ENCODE measurements around the gene RUVBL2.
"Not testable (repeated sequence)": the region's sequence is repeated elsewhere in the genome, so short reads cannot be mapped to it uniquely, and the experiment has no call there.

Gene RUVBL2

DNA sequence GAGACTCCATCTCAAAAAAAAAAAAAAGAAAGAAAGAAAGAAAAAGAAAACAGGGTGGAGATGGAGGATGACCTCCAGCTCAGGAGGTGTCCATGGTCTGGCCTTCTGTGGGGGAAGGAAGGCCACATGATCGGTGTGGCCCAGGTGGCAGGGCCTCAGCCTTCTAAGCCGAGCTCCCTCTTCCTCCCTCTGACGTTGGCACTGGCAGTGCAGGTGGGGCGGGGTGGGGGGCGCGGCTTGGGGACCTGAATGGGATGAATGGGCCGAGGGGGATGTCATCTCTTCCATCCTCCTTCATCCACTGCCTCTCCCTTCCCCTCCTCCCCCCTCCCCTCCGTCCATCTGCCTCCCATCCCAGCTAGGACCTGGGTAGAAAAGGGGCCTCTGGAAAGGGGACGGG, 46.0 kb downstream of the RUVBL2 start:
- H3K9me3 ChIP-seq (ENCODE audit: control insufficient read depth in 1 of 2, low read length in 2 of 2); H3K27ac ChIP-seq (ENCODE audit: low read depth, low read length); H3K4me3 ChIP-seq (ENCODE audit: low read depth in 1 of 2, low read length in 2 of 2); H3K27me3 ChIP-seq (ENCODE audit: control insufficient read depth in 1 of 2, insufficient read depth in 2 of 2, low read length in 2 of 2); H3K36me3 ChIP-seq (ENCODE audit: control insufficient read depth in 1 of 2, insufficient read depth in 2 of 2, low read length in 2 of 2); H3K4me1 ChIP-seq (ENCODE audit: control insufficient read depth in 1 of 2, insufficient read depth in 2 of 2, low read length in 2 of 2); H3K9ac ChIP-seq (ENCODE audit: low read depth in 1 of 2, low read length in 2 of 2): not testable (repeated sequence)

DNA sequence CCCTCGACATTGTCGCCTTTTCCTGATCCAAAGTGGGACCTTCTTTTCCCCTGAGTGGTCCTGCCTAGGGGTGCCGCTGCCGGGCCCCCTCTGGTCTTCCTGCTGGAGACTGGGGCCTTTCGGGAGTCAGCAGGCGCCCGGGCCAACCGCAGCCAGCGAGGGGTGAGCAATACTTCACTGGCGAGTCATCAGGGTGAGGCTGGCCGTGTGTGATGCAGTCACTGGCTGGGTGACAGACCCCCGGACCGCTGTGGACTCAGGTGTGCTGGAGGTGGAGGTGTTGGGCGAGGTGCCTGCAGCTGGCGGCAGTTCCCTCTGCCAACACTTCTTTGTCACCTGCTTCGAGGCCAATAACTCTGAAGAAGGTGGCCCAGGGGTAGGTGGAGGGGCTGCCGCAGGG, 48.5 kb downstream of the RUVBL2 start:
- Histone ChIP-seq H3K9me3 (ENCODE audit: control insufficient read depth in 1 of 2, low read length in 2 of 2) (no peaks in the 10 kb centered on the region), H3K27me3 (ENCODE audit: control insufficient read depth in 1 of 2, insufficient read depth in 2 of 2, low read length in 2 of 2) (no peaks in the 10 kb centered on the region), H3K27ac (ENCODE audit: low read depth, low read length) (no peak overlapping the region)

DNA sequence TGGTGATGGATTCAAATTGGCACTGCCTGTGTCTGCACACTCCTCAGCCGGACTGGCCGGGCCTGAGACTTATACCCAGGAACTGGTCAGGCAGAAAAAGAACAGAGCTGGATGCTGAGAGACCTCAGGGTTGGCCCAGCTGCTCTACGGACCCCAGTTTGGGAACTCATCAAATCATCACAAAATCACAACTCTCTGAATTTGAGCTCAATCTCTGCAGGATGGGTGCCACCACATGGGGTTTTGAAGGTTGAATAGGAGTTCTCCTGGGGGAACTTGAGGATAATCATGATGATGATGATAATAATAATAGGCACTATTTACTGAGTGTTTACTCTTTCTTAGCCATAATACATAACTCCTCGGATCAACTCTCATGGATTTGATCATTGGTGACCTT, 49.0 kb downstream of the RUVBL2 start:
- H3K4me1 ChIP-seq (ENCODE audit: control insufficient read depth in 1 of 2, insufficient read depth in 2 of 2, low read length in 2 of 2); H3K9ac ChIP-seq (ENCODE audit: low read depth in 1 of 2, low read length in 2 of 2); H3K4me3 ChIP-seq (ENCODE audit: low read depth in 1 of 2, low read length in 2 of 2); H3K27ac ChIP-seq (ENCODE audit: low read depth, low read length); H3K36me3 ChIP-seq (ENCODE audit: control insufficient read depth in 1 of 2, insufficient read depth in 2 of 2, low read length in 2 of 2); H3K9me3 ChIP-seq (ENCODE audit: control insufficient read depth in 1 of 2, low read length in 2 of 2); H3K27me3 ChIP-seq (ENCODE audit: control insufficient read depth in 1 of 2, insufficient read depth in 2 of 2, low read length in 2 of 2): not testable (repeated sequence)

More for the DNA sequence above, 48.5 kb downstream of the RUVBL2 start:
- Histone ChIP-seq H3K36me3 (ENCODE audit: control insufficient read depth in 1 of 2, insufficient read depth in 2 of 2, low read length in 2 of 2) (no peaks in the 10 kb centered on the region), H3K4me1 (ENCODE audit: control insufficient read depth in 1 of 2, insufficient read depth in 2 of 2, low read length in 2 of 2) (no peaks in the 10 kb centered on the region), H3K9ac (ENCODE audit: low read depth in 1 of 2, low read length in 2 of 2) (no peak overlapping the region), H3K4me3 (ENCODE audit: low read depth in 1 of 2, low read length in 2 of 2) (no peak overlapping the region)

DNA sequence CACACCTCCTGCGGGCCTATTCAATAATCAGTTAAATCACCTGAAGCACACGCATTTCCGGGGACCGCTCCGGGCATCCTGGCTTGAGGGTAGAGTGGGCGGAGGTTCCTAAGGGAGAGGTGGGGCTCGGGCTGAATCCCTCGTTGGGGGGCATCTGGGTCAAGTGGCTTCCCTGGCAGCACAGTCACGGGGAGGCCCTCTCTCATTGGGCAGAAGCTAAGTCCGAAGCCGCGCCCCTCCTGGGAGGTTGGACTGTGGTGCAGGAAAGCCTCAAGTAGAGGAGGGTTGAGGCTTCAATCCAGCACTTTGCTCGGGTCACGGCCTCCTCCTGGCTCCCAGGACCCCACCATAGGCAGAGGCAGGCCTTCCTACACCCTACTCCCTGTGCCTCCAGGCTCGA, 49.9 kb downstream of the RUVBL2 start, which contains the start of gene CGB5:
CGB5 (plus strand) TSS at position 301 of the 400 bp plus-strand sequence. CDS start 362 bp downstream, outside the sequence.
- not testable (repeated sequence) for H3K4me1 ChIP-seq (ENCODE audit: control insufficient read depth in 1 of 2, insufficient read depth in 2 of 2, low read length in 2 of 2); H3K27me3 ChIP-seq (ENCODE audit: control insufficient read depth in 1 of 2, insufficient read depth in 2 of 2, low read length in 2 of 2); H3K4me3 ChIP-seq (ENCODE audit: low read depth in 1 of 2, low read length in 2 of 2); H3K27ac ChIP-seq (ENCODE audit: low read depth, low read length); H3K36me3 ChIP-seq (ENCODE audit: control insufficient read depth in 1 of 2, insufficient read depth in 2 of 2, low read length in 2 of 2); H3K9ac ChIP-seq (ENCODE audit: low read depth in 1 of 2, low read length in 2 of 2); H3K9me3 ChIP-seq (ENCODE audit: control insufficient read depth in 1 of 2, low read length in 2 of 2)

DNA sequence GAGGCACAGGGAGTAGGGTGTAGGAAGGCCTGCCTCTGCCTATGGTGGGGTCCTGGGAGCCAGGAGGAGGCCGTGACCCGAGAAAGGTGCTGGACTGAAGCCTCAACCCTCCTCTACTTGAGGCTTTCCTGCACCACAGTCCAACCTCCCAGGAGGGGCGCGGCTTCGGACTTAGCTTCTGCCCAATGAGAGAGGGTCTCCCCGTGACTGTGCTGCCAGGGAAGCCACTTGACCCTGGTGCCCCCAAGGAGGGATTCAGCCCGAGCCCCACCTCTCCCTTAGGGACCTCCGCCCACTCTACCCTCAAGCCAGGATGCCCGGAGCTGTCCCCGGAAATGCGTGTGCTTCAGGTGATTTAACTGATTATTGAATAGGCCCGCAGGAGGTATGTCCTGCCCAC, 55.3 kb downstream of the RUVBL2 start, which contains the start of gene CGB8:
CGB8 (minus strand) TSS at position 101 of the 400 bp plus-strand sequence. CDS start 372 bp downstream, outside the sequence.
- H3K9ac ChIP-seq (ENCODE audit: low read depth in 1 of 2, low read length in 2 of 2); H3K4me1 ChIP-seq (ENCODE audit: control insufficient read depth in 1 of 2, insufficient read depth in 2 of 2, low read length in 2 of 2); H3K9me3 ChIP-seq (ENCODE audit: control insufficient read depth in 1 of 2, low read length in 2 of 2); H3K27me3 ChIP-seq (ENCODE audit: control insufficient read depth in 1 of 2, insufficient read depth in 2 of 2, low read length in 2 of 2); H3K27ac ChIP-seq (ENCODE audit: low read depth, low read length); H3K36me3 ChIP-seq (ENCODE audit: control insufficient read depth in 1 of 2, insufficient read depth in 2 of 2, low read length in 2 of 2); H3K4me3 ChIP-seq (ENCODE audit: low read depth in 1 of 2, low read length in 2 of 2): not testable (repeated sequence)

DNA sequence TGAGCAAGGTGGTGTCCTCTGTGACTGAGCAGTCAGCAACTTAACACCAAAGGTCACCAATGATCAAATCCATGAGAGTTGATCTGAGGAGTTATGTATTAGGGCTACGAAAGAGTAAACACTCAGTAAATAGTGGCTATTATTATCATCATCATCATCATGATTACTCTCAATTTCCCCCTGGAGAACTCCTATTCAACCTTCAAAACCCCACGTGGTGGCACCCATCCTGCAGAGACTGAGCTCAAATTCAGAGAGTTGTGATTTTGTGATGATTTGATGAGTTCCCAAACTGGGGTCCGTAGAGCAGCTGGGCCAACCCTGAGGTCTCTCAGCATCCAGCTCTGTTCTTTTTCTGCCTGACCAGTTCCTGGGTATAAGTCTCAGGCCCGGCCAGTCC, 56.1 kb downstream of the RUVBL2 start:
- H3K4me3 ChIP-seq (ENCODE audit: low read depth in 1 of 2, low read length in 2 of 2); H3K4me1 ChIP-seq (ENCODE audit: control insufficient read depth in 1 of 2, insufficient read depth in 2 of 2, low read length in 2 of 2); H3K36me3 ChIP-seq (ENCODE audit: control insufficient read depth in 1 of 2, insufficient read depth in 2 of 2, low read length in 2 of 2); H3K9ac ChIP-seq (ENCODE audit: low read depth in 1 of 2, low read length in 2 of 2); H3K27me3 ChIP-seq (ENCODE audit: control insufficient read depth in 1 of 2, insufficient read depth in 2 of 2, low read length in 2 of 2); H3K9me3 ChIP-seq (ENCODE audit: control insufficient read depth in 1 of 2, low read length in 2 of 2); H3K27ac ChIP-seq (ENCODE audit: low read depth, low read length): not testable (repeated sequence)

DNA sequence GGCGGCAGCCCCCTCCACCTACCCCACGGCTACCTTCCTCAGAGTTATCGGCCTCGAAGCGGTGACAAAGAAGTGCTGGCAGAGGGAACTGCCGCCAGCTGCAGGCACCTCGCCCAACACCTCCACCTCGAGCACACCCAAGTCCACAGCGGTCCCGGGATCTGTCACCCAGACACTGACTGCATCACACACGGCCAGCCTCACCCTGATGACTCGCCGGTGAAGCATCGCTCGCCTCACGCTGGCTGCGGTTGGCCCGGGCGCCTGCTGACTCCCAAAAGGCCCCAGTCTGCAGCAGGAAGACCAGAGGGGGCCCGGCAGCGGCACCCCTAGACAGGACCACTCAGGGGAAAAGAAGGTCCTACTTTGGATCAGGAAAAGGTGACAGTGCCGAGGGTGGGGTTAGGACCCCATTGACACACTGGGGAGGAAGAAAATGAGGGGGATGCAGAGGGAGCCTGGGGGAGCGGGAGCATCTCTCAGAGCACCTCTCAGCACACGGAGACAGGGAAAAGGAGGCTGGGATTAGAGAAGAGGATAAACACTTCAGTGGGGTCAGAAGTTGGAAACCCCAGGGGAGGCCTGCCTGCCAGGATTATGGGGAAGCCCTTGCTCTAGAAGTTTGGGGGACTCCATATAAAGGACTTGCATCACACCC, 56.8 kb downstream of the RUVBL2 start:
- H3K9me3 ChIP-seq (ENCODE audit: control insufficient read depth in 1 of 2, low read length in 2 of 2); H3K4me3 ChIP-seq (ENCODE audit: low read depth in 1 of 2, low read length in 2 of 2); H3K4me1 ChIP-seq (ENCODE audit: control insufficient read depth in 1 of 2, insufficient read depth in 2 of 2, low read length in 2 of 2); H3K36me3 ChIP-seq (ENCODE audit: control insufficient read depth in 1 of 2, insufficient read depth in 2 of 2, low read length in 2 of 2); H3K27me3 ChIP-seq (ENCODE audit: control insufficient read depth in 1 of 2, insufficient read depth in 2 of 2, low read length in 2 of 2); H3K9ac ChIP-seq (ENCODE audit: low read depth in 1 of 2, low read length in 2 of 2); H3K27ac ChIP-seq (ENCODE audit: low read depth, low read length): not testable (repeated sequence)

DNA sequence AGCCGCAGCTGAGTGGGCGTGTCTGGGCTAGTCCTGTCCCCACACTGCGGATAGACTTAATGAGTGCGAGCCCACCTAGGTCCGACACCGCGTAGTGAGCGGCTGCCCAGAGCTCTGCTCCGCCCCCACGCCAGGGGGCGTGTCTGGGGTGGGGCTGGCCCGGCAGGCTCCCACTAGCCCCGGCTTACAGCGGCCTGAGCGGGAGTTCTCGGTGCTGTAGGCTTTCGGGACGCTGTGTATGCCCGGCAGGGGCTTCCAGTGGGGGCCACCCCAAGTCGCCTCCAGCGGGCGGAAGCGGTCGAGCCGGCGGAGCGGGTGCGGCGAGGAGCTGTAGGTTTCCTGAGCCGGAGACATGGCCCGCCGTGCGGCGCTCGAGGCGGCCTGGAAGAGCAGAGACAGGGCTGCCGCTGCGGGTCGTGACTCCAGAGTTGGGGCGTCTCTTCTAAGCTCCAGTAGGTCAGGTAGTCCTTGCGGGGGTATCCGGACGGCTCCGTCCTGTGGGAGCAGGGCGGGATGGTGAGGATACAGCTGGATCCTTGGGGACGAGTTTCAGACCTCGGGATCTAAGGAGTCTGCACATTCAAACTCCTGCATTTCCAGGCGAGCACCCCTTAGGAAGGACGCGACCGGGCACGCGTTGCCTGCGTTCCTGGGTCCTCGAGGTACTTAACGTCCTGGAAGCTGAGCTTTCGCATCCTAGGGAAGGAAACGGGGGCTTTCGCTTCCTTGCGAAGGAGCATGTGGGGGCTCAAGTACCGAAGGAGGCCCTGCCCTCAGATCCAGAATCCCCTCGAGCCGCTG, 62.6 kb downstream of the RUVBL2 start:
- peak overlapping the region; percentile 58 to 73 for H3K4me3 ChIP-seq (ENCODE audit: low read depth in 1 of 2, low read length in 2 of 2)
- H3K27me3 ChIP-seq (ENCODE audit: control insufficient read depth in 1 of 2, insufficient read depth in 2 of 2, low read length in 2 of 2), result peaks cover 13 to 23% of the 10 kb centered on the region in 2 donors
- peaks cover 5 to 19% of the 10 kb centered on the region in 2 donors for H3K4me1 ChIP-seq (ENCODE audit: control insufficient read depth in 1 of 2, insufficient read depth in 2 of 2, low read length in 2 of 2)
- peak overlapping the region in 1 of 2 donors; percentile 43 for H3K9ac ChIP-seq (ENCODE audit: low read depth in 1 of 2, low read length in 2 of 2)
- H3K9me3 ChIP-seq (ENCODE audit: control insufficient read depth in 1 of 2, low read length in 2 of 2), result no peaks in the 10 kb centered on the region
- no peaks in the 10 kb centered on the region for H3K36me3 ChIP-seq (ENCODE audit: control insufficient read depth in 1 of 2, insufficient read depth in 2 of 2, low read length in 2 of 2)
- H3K27ac ChIP-seq (ENCODE audit: low read depth, low read length), result no peak overlapping the region

DNA sequence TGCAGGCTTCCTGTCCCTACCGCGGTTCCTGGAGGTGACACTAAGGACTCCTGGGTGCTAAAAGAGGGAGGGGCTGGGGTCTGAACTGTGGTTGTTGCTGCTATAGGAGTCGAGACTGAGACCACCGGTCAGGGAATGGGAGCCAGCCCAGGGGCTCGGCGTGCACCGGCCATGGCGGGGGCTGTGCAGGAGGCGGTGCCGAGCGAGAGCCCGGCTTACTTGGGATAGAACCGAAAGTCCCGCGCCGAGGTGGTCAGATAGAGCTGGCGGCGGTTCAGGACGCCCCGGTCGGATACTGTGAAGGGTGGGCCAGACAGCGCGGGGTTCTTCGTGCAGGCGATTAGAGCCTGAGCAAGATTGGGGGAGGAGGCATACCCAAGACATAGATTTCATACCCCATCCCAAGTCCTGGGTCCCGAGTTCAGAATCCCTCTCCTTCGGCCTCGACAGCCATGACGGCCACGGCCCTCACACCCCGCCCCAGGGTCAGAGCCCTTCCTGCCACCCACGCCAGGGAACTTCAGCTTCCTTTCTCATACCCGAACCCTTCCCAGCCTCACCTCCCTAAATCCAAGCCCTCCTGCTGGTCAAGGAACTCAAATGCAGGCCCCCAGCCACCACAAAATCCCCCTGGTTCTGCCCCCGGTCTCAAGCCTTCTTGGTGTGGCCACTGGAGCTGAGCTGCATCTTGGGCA, 63.4 kb downstream of the RUVBL2 start:
- not testable (repeated sequence) for H3K27ac ChIP-seq (ENCODE audit: low read depth, low read length); H3K9me3 ChIP-seq (ENCODE audit: control insufficient read depth in 1 of 2, low read length in 2 of 2); H3K36me3 ChIP-seq (ENCODE audit: control insufficient read depth in 1 of 2, insufficient read depth in 2 of 2, low read length in 2 of 2)
- H3K4me1 ChIP-seq (ENCODE audit: control insufficient read depth in 1 of 2, insufficient read depth in 2 of 2, low read length in 2 of 2), result peaks cover 5 to 19% of the 10 kb centered on the region in 2 donors
- H3K9ac ChIP-seq (ENCODE audit: low read depth in 1 of 2, low read length in 2 of 2), result peak overlapping the region in 1 of 2 donors; percentile 43
- H3K4me3 ChIP-seq (ENCODE audit: low read depth in 1 of 2, low read length in 2 of 2), result peak overlapping the region; percentile 58 to 73
- peaks cover 13 to 25% of the 10 kb centered on the region in 2 donors for H3K27me3 ChIP-seq (ENCODE audit: control insufficient read depth in 1 of 2, insufficient read depth in 2 of 2, low read length in 2 of 2)

DNA sequence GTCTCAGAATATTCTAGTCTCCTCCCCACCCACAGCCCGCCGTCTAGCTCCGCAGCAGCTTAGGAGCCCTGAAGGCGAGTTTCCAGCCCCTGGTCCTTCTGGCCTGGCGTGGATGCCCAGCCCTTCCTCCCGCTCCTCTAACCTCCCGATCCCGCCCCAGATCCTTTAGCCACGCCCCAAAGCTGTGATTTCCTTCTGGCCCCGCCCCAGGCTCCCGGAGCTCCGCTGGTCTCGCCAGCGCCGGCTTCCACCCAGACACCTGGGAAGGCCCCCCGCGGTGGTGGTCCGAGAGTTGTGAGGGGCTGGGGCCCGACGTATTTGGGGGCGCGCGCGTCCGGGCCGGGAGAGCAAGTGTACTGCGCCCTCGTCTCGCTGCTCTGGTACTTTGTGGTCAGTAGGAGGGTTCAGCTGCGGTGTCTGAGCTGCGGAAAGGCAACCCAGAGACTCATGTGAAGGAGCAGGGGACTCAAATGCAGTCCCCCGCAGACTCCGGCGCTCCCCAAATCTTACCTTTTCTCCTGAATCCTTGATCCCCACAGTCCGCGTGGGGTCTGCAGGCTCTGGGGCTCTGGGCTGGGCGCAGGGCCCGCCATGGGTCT, 64.0 kb downstream of the RUVBL2 start, which contains the start of gene CGB7:
CGB7 (minus strand) TSS at position 114 of the 599 bp plus-strand sequence. CDS start 2,374 bp downstream, outside the sequence.
- Histone ChIP-seq H3K9me3 (ENCODE audit: control insufficient read depth in 1 of 2, low read length in 2 of 2) (no peaks in the 10 kb centered on the region), H3K36me3 (ENCODE audit: control insufficient read depth in 1 of 2, insufficient read depth in 2 of 2, low read length in 2 of 2) (no peaks in the 10 kb centered on the region), H3K4me3 (ENCODE audit: low read depth in 1 of 2, low read length in 2 of 2) (peak within 1 kb of the TSS; percentile 58 to 73), H3K9ac (ENCODE audit: low read depth in 1 of 2, low read length in 2 of 2) (peak within 1 kb of the TSS in 1 of 2 donors; percentile 43), H3K4me1 (ENCODE audit: control insufficient read depth in 1 of 2, insufficient read depth in 2 of 2, low read length in 2 of 2) (peaks cover 5 to 19% of the 10 kb centered on the region in 2 donors), H3K27ac (ENCODE audit: low read depth, low read length) (no peak within 1 kb of the TSS), H3K27me3 (ENCODE audit: control insufficient read depth in 1 of 2, insufficient read depth in 2 of 2, low read length in 2 of 2) (peaks cover 13 to 25% of the 10 kb centered on the region in 2 donors)
